ENCODE results near the gene NPIPB2.

- no peak for TF ChIP-seq POLR2A (IDR thresholded peaks at IDR 0.05)
- TF ChIP-seq, protein P1, sequence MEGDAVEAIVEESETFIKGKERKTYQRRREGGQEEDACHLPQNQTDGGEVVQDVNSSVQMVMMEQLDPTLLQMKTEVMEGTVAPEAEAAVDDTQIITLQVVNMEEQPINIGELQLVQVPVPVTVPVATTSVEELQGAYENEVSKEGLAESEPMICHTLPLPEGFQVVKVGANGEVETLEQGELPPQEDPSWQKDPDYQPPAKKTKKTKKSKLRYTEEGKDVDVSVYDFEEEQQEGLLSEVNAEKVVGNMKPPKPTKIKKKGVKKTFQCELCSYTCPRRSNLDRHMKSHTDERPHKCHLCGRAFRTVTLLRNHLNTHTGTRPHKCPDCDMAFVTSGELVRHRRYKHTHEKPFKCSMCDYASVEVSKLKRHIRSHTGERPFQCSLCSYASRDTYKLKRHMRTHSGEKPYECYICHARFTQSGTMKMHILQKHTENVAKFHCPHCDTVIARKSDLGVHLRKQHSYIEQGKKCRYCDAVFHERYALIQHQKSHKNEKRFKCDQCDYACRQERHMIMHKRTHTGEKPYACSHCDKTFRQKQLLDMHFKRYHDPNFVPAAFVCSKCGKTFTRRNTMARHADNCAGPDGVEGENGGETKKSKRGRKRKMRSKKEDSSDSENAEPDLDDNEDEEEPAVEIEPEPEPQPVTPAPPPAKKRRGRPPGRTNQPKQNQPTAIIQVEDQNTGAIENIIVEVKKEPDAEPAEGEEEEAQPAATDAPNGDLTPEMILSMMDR (IDR thresholded peaks at IDR 0.05) = no peak
Observed at GRCh38 chr16:11913425-11914079, 28.3 kb downstream of the NPIPB2 start.

Measured in right lobe of liver (tissue), 4 donors.